DMS53 treated with DMSO at 0.1 percent for 48 hours (cell line): ENCODE results near the gene PPME1.
A peak's percentile ranks its signal among the peaks of the same experiment; 100 is the strongest.

Experiments
- DNase-seq: peaks from one replicate; lab custom pipeline; 2025; ENCODE audit not compliant: unreplicated experiment; lab: John Stamatoyannopoulos, UW

PPME1 gene

GRCh38 chr11:74279256-74279655 lies 108.2 kb downstream of the PPME1 start:
- DNase-seq = no peak

GRCh38 chr11:74280494-74280893 lies 109.4 kb downstream of the PPME1 start:
- peak; percentile 76 for DNase-seq

DNA sequence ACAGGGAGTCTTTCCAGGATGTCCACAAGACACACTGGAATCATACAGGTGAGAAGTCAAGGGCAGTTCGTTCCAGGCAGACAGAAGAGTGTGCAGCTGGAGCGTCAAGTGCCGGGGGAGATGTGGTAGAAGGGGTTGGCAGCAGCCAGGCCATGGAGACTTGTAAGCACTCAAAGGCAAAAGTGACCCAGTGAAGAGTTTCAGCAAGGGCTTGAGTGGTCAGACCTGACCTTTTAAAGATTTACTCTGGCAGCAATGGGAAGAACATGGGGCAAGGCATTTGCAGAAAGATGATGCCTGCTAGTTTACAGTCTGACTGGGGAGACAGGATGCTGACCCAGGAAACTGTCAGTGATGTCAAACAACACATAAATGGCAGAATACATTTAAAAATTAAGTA lies 111.3 kb downstream of the PPME1 start:
- DNase-seq = peak; percentile 24

- DNase-seq = peak; percentile 34
Measured at GRCh38 chr11:74282914-74283371, 111.9 kb downstream of the PPME1 start.

DNA sequence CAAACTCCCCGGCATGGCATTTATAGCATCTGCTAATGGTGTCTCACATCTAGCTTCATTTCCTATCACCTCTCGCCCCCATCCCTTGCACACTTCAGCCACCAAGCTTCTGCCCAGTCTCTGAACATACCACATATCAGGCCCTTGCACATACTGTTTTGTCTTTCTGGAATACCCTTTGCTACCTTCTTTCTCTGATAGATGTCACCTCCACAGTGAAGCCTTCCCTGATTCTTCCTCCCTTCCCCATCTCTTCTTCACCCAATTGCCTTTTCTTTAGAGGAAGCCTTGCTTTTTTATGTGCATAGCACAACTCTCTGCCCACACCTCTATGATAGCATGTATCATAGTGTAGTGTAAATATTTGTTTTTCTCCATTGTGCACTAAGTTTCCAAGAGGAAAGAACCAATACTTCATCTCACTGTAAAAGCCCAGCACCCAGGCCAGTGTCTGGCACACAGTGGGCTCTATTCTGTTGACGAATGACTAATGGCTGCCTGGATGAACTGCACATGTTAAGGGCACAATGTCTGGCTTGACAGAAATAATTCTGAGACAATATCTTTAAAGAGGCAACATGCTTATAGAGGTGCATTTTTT lies 112.6 kb downstream of the PPME1 start:
- peak; percentile 91 for DNase-seq

DNA sequence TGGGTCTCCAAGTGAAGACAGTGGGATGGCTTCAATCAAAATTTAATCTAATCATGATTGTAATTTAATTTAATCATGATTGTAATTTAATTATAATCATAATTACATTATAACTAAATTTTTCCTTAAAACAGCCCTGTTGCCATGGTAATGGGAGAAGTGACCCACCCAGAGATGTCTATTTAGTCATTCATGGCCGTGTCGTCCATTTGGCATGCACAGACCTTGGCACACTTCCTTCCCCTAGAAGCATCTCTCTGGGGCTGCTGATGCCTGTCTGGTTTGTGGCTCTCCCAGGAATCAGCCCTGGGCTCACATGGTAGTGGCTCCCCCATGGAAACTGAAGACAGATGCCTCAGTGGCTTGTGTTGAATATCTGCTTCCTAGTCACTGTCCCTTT lies 113.4 kb downstream of the PPME1 start:
- DNase-seq = no peak

DNA sequence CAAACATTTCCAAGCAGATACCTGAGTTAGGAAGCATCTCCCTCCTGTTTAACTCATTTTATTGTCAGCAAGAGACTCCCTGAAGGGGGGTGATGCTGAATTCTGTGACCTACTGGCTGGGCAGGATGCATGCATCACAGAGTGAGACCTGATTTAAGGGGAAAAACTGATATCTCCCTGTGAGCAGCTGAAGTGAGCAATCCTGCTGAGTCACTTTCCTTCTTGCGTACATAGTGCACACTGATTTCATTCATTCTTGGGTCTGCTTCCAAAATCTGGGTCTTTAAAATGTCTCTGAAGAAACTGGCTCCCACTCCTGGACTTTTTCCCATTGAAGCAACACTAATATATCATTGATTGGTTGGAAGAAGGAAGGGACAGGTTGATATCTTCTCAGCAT lies 117.1 kb downstream of the PPME1 start:
- DNase-seq = peak; percentile 70

GRCh38 chr11:74288911-74289310 lies 117.8 kb downstream of the PPME1 start:
- DNase-seq = no peak

GRCh38 chr11:74297484-74297883 lies 126.4 kb downstream of the PPME1 start:
- no peak for DNase-seq

GRCh38 chr11:74299015-74299414 lies 127.9 kb downstream of the PPME1 start:
- no peak for DNase-seq
